ACHN (cell line): Measurements from ENCODE around the gene ALPP.
"Not testable (repeated sequence)": the region's sequence is repeated elsewhere in the genome, so short reads cannot be mapped to it uniquely, and the experiment has no call there.

ENCODE experiments used
- DNase-seq: peaks from one replicate; pipeline ENCODE4 v3.0.0-alpha.2; 2015
- in situ Hi-C: cut with HindIII; loops from 2 replicates; pipeline ENCODE4 v1.10.0; 2017; ENCODE audit warnings: low sequenced_read_pairs, low pct_ligation_motif_present, low pct_unique_long_range_greater_than_20kb

The ALPP gene

GRCh38 chr2:232376260-232376659 is 2.3 kb upstream of the ALPP start:
- DNase-seq: no peak
- in situ Hi-C loops: no loop called here

GRCh38 chr2:232376713-232377112 is 1.8 kb upstream of the ALPP start:
- in situ Hi-C loops: no loop called here
- DNase-seq: no peak

- in situ Hi-C loops: no loop called here
- no peak for DNase-seq
Observed at GRCh38 chr2:232377319-232377718, 1.2 kb upstream of the ALPP start.

GRCh38 chr2:232377841-232378734 is 463 bp upstream of the ALPP start:
- DNase-seq: no peak

GRCh38 chr2:232379610-232380590 is 1.3 kb downstream of the ALPP start:
- DNase-seq, in situ Hi-C loops: not testable (repeated sequence)

More at GRCh38 chr2:232377841-232378734, 463 bp upstream of the ALPP start:
- in situ Hi-C loops: no loop called here

GRCh38 chr2:232381204-232382031 is 2.9 kb downstream of the ALPP start:
- in situ Hi-C loops, DNase-seq: not testable (repeated sequence)

- in situ Hi-C loops: no loop called here
- DNase-seq: no peak
Observed at GRCh38 chr2:232382331-232383225, 4.0 kb downstream of the ALPP start.

- in situ Hi-C loops: no loop called here
- DNase-seq: no peak
Observed at GRCh38 chr2:232384466-232384865, 5.9 kb downstream of the ALPP start.

- not testable (repeated sequence) for DNase-seq
Observed at GRCh38 chr2:232385058-232385457, 6.5 kb downstream of the ALPP start.

GRCh38 chr2:232385660-232386489 is 7.3 kb downstream of the ALPP start:
- in situ Hi-C loops: no loop called here
- DNase-seq: peak; percentile 67

More at GRCh38 chr2:232385058-232385457, 6.5 kb downstream of the ALPP start:
- in situ Hi-C loops: not testable (repeated sequence)

GRCh38 chr2:232386490-232386739 is 7.9 kb downstream of the ALPP start:
- in situ Hi-C loops: no loop called here
- DNase-seq: no peak

GRCh38 chr2:232386740-232387450 is 8.3 kb downstream of the ALPP start:
- DNase-seq: peak; percentile 38
- in situ Hi-C loops: no loop called here

- in situ Hi-C loops: no loop called here
- DNase-seq: no peak
Observed at GRCh38 chr2:232387451-232388171, 9.1 kb downstream of the ALPP start.

GRCh38 chr2:232388324-232388891 is 9.9 kb downstream of the ALPP start:
- DNase-seq: no peak
- in situ Hi-C loops: no loop called here

GRCh38 chr2:232389327-232389726 is 10.8 kb downstream of the ALPP start:
- DNase-seq: peak; percentile 83
- in situ Hi-C loops: no loop called here
